Measurements from ENCODE around the gene DCAF11. TPM values are rescaled to one million over a fixed set of nuclear protein-coding genes. Genes with fewer than 3 reads are reported as not detected.

DCAF11 gene
- total RNA-seq = 212 TPM

DNA sequence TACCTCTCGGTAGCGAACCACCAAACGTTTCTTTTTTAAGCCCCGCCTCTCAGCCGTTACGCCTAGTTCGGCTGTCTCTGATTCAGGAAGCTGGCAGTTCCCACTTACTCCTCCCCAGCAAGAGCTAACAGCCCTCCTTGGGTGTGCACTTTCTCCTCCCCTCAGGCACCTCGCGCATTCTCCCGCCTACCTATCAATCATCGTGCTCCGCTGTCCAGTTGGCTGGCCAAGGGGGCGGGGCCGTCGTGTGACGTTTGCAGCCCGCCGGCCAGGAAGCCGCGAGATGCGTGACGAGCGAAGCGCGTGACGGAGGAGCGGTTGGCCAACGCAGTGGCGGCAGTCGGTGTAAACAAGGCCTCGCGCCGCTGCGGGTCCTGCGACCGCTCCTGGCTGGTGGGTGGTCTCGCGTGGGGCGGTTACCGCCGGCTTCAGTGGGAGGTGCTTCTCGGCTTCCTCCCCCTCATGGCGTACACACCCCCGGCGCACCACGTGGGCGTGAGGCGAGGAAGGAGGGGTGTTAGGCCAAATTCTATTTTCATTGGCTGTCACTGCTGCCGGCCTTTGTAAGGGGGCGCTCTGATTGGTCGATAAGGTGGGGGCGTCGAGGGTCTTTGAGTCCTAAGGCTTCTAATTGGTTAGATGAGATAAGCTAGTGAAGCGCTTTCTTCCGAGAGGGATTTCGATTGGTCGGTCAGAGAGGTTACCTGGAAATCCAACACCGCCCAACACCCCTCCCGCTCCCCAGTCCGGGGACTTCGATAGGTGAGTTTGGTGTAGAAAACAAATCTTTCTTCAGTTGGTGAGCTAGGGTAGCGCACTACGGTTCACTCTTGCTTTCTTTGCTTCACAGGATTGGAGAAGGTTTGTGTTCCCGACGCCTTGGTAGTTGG is at the start of gene DCAF11, which contains the start of gene NRL:
Gene DCAF11, plus strand, starts transcription at position 246 of the 890 bp plus-strand sequence. CDS start 818 bp downstream, outside the sequence.
Gene NRL, minus strand, starts transcription at position 418 of the 890 bp plus-strand sequence. CDS start 32,101 bp downstream, outside the sequence.
- DNase-seq (ENCODE audit: low spot score) (peak; percentile 99), ATAC-seq (peak; percentile 80)

GRCh38 chr14:24064856-24065255 is 49.7 kb upstream of the DCAF11 start:
- no peak for DNase-seq (ENCODE audit: low spot score)
- ATAC-seq = no peak

GRCh38 chr14:24065408-24065807 is 49.2 kb upstream of the DCAF11 start:
- DNase-seq (ENCODE audit: low spot score) (no peak), ATAC-seq (no peak)

- DNase-seq (ENCODE audit: low spot score) (no peak), ATAC-seq (peak; percentile 0)
Measured at GRCh38 chr14:24066496-24067132, 48.0 kb upstream of the DCAF11 start.

DNA sequence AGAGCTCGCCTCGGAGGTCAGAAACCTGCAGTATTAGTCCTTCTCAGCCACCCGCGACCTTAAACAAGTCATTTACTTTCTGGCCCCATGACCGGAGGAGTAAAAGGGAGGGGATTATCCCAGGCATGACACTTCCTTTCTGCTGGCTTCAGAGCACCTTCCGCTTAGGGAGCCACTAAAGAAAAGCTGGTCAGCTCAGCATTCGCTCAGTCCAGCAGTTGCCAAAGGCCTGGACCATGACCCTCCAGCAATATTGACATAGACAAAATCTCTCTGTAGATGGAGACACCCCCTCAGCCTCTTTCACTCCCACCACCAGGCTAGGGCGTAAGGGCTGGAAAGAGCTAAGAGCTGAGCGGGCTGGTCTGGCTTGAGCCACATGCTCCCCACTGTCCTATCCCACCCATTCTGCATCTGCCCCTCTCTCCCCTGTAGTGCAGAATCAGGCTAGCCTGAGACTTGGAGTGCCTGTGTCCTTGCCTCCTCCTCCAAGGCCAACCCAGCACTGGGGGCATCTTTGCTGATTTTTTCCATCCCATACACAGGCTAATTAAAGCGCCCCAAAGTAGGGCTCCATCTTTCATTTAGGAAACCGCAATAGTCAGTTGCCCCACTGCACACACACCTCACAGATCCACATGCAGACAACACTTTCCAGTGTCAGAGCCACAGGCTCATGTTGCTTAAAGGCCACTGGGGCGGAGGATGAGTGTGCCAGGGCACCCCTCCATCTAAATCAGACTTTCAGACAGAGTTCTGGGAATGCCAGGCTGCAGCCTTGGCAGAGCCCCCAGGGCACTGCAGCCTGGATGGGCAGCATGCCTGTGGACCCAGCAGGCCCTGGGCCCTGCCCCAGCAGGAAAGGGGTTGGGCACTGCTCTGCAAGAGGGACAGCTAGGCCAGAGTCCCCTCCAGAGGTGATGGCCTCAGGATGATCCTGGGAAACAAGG is 47.2 kb upstream of the DCAF11 start:
- peak; percentile 90 for DNase-seq (ENCODE audit: low spot score)

DNA sequence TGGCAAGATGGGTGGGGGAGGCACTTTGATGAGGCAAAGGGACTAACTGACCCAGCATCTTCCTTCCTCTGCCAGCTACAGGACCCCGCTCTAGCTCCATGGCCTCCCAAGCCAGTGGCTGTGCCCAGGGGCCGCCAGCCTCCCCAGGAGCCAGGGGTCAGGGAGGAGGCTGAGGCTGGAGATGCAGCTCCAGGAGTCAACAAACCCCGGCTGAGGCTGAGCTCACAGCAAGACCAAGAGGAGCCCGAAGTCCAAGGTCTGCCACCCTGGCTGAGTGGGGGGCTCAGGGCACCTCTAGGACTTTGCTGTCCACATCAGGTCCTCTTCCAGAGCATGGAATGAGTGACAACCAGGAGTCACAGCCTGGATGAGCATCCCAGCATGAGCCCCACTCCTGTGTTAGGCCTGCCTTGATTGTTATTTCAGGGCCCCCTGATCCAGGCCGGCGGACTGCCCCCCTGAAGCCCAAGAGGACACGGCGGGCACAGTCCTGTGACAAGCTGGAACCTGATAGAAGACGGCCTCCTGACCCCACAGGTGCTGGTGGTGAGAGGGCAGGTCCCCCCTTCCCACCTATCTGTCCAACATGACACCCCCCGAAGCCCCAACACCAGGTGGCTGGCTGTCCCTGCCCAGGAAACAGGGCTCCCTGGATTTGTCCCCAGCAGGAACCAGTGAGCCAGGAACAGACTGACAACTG is 45.7 kb upstream of the DCAF11 start:
- DNase-seq (ENCODE audit: low spot score) (no peak), ATAC-seq (no peak)

More for the DNA sequence above, 47.2 kb upstream of the DCAF11 start:
- peak; percentile 73 for ATAC-seq

- no peak for DNase-seq (ENCODE audit: low spot score)
- ATAC-seq = no peak
Measured at GRCh38 chr14:24069411-24069735, 45.2 kb upstream of the DCAF11 start.

- no peak for DNase-seq (ENCODE audit: low spot score)
- no peak for ATAC-seq
Measured at GRCh38 chr14:24070285-24071143, 44.1 kb upstream of the DCAF11 start.

DNA sequence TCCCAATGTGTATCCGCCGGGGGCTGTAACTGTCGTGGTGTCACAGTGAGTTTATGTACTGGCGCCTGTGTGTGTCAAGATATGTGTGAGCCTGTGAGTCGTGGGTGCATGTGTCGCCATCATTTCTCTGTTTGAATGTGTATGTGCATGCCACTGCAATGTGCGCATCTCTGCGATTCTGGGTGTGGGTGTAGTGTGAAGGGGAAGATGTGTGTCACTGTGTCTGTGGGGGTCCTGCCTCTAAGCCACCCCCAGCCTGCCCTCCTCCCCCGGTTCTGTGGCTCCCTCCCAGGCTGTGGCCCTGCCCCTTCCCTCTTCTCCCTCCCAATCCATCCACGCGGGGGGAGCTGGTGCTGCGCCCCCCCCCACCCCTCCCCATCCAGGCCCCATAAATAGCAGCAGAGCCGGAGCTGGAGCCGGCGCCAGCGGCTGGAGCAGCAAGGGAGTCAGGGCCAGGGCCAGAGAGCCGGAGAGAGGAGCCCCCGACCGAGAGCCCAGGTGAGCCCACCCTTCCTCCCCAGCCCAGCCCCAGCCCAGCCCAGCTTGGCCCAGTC is 43.4 kb upstream of the DCAF11 start, which contains the start of gene CPNE6:
Gene CPNE6, plus strand, starts transcription at position 419 of the 554 bp plus-strand sequence. CDS start 1,375 bp downstream, outside the sequence.
- no peak for ATAC-seq
- DNase-seq (ENCODE audit: low spot score) = no peak

GRCh38 chr14:24071836-24072430 is 42.6 kb upstream of the DCAF11 start:
- DNase-seq (ENCODE audit: low spot score) (no peak), ATAC-seq (no peak)

- peak; percentile 51 for ATAC-seq
- DNase-seq (ENCODE audit: low spot score) = peak; percentile 85
Measured at GRCh38 chr14:24072436-24072835, 42.1 kb upstream of the DCAF11 start.

DNA sequence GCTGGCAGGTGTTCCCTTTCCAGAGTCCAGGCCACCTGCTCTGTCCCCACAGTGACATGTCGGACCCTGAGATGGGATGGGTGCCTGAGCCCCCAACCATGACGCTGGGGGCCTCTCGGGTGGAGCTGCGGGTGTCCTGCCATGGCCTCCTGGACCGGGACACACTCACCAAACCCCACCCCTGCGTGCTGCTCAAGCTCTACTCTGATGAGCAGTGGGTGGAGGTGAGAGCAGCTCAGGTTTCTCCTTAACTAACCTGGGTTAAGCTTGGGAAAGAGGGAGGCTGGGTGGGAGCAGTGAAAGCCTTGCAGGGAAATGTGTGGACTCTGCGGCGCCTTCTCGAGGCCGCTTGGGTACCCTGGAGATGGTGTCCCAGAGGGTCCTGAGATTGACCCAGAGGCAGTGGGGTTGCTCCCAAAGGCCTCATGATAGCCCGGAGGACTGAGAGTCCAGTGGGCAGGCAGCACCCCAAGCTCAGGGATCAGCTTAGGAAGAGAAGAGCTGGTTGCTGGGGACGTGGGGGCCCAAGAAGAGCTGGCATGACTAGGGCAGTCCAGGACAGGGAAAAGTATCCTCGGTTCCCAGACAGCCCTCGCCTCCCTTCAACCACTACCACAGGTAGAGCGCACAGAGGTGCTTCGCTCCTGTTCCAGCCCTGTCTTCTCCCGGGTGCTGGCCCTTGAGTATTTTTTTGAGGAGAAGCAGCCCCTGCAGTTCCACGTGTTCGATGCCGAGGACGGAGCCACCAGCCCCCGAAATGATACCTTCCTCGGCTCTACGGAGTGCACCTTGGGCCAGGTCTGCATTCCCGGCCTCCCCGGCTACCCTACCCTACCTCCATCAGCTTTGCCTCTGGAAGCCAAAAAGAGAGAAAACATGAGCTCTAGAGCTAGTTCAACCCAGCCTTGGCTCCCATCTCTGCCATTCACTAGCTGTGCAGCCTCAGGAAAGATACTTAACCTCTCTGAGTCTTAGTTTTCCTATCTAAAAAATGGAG is 41.4 kb upstream of the DCAF11 start:
- no peak for DNase-seq (ENCODE audit: low spot score)
- peak; percentile 8 for ATAC-seq

GRCh38 chr14:24074625-24075484 is 39.7 kb upstream of the DCAF11 start:
- peak; percentile 89 for DNase-seq (ENCODE audit: low spot score)
- ATAC-seq = peak; percentile 79

- DNase-seq (ENCODE audit: low spot score) = no peak
Measured at GRCh38 chr14:24075485-24076301, 38.9 kb upstream of the DCAF11 start.

DNA sequence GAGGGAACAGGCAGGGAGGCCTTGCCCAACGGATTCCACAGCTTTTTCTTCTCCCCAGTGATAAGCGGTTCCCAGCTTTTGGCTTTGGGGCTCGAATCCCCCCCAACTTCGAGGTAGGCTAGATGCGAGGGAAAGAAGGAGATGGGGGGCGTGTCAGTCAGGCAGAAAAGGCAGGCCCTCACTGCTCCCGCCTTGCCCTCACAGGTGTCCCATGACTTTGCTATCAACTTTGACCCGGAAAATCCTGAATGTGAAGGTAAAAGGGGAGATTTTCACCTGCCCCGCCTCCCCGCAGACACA is 38.3 kb upstream of the DCAF11 start:
- no peak for ATAC-seq

More at GRCh38 chr14:24075485-24076301, 38.9 kb upstream of the DCAF11 start:
- ATAC-seq = no peak

DNA sequence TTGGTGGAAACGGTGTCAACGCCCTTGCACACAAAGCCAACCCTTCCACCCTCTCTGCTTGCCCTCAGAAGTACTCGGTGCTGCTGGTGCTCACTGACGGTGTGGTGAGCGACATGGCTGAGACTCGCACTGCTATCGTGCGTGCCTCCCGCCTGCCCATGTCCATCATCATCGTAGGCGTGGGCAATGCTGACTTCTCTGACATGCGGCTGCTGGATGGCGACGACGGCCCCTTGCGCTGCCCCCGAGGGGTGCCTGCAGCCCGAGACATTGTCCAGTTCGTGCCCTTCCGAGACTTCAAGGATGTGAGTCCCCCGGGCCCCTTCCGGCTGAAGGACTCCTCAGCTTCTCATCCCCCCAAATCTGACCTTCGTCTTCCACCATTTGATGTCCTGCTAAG is 37.5 kb upstream of the DCAF11 start:
- DNase-seq (ENCODE audit: low spot score) (no peak), ATAC-seq (no peak)

More for the DNA sequence above, 38.3 kb upstream of the DCAF11 start:
- DNase-seq (ENCODE audit: low spot score) = no peak

Measured in left lobe of liver (tissue), 2 donors.